Measurements from ENCODE around the gene OCA2. TPM values are rescaled to one million over a fixed set of nuclear protein-coding genes. Genes with fewer than 3 reads are reported as not detected.

Gene OCA2
- total RNA-seq, 1 experiment from 2014 or later, result 0.13 TPM

DNA sequence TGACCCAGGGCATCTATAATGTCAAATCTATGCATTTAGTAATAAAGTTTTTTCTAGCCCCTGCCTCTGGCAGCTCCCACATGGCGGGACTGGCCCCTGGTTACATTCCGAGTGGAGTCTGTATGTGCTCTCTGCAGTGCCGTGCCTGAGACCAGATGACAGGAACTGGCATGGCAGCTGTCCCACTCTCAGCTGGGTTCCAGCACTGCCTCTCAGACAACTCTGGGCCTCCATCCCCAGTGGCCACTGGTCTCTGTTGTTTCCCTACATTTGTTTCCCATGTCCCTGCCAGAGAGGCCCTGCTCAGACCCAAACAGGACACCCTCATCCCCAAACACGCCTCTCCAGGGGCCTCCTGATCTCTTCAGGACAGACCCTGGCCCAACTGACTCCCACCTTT, 109.3 kb downstream of the OCA2 start:
- POLR2A ChIA-PET, result no interaction called here
- BruUV-seq (replicated peaks), result no TSS peak
- Histone ChIP-seq H3K36me3 (ENCODE audit: control insufficient read depth, insufficient read depth, low read length) (no peaks in the 10 kb centered on the region), H3K27me3 (ENCODE audit: control insufficient read depth, insufficient read depth, low read length) (no peaks in the 10 kb centered on the region), H3K4me1 (ENCODE audit: control insufficient read depth, insufficient read depth, low read length) (no peaks in the 10 kb centered on the region), H3K4me3 (ENCODE audit: low read depth in 2 of 2, low read length in 2 of 2) (no peak overlapping the region), H3K9me3 (ENCODE audit: control insufficient read depth, insufficient read depth, low read depth, low read length) (no peaks in the 10 kb centered on the region), H3K27ac (ENCODE audit: low read length) (no peak overlapping the region)
- intact Hi-C loops (cut with micrococcal nuclease; ENCODE audit: unreplicated experiment) (no loop called here), in situ Hi-C loops (cut with HindIII; ENCODE audit: low pct_unique_long_range_greater_than_20kb, low sequenced_read_pairs) (no loop called here)
- no peak for ATAC-seq
- no peak for TF ChIP-seq POLR2AphosphoS5 (IDR thresholded peaks at IDR 0.05; ENCODE audit: low read depth, low read length)
- TF ChIP-seq, protein P1, sequence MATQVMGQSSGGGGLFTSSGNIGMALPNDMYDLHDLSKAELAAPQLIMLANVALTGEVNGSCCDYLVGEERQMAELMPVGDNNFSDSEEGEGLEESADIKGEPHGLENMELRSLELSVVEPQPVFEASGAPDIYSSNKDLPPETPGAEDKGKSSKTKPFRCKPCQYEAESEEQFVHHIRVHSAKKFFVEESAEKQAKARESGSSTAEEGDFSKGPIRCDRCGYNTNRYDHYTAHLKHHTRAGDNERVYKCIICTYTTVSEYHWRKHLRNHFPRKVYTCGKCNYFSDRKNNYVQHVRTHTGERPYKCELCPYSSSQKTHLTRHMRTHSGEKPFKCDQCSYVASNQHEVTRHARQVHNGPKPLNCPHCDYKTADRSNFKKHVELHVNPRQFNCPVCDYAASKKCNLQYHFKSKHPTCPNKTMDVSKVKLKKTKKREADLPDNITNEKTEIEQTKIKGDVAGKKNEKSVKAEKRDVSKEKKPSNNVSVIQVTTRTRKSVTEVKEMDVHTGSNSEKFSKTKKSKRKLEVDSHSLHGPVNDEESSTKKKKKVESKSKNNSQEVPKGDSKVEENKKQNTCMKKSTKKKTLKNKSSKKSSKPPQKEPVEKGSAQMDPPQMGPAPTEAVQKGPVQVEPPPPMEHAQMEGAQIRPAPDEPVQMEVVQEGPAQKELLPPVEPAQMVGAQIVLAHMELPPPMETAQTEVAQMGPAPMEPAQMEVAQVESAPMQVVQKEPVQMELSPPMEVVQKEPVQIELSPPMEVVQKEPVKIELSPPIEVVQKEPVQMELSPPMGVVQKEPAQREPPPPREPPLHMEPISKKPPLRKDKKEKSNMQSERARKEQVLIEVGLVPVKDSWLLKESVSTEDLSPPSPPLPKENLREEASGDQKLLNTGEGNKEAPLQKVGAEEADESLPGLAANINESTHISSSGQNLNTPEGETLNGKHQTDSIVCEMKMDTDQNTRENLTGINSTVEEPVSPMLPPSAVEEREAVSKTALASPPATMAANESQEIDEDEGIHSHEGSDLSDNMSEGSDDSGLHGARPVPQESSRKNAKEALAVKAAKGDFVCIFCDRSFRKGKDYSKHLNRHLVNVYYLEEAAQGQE (IDR thresholded peaks at IDR 0.05; ENCODE audit: insufficient read depth in 1 of 2, low read depth in 2 of 2, low read length in 1 of 2), result no peak
- TF ChIP-seq TCF7L2 (IDR thresholded peaks at IDR 0.05; ENCODE audit: low read depth, low read length), result no peak
- TF ChIP-seq, protein P2, sequence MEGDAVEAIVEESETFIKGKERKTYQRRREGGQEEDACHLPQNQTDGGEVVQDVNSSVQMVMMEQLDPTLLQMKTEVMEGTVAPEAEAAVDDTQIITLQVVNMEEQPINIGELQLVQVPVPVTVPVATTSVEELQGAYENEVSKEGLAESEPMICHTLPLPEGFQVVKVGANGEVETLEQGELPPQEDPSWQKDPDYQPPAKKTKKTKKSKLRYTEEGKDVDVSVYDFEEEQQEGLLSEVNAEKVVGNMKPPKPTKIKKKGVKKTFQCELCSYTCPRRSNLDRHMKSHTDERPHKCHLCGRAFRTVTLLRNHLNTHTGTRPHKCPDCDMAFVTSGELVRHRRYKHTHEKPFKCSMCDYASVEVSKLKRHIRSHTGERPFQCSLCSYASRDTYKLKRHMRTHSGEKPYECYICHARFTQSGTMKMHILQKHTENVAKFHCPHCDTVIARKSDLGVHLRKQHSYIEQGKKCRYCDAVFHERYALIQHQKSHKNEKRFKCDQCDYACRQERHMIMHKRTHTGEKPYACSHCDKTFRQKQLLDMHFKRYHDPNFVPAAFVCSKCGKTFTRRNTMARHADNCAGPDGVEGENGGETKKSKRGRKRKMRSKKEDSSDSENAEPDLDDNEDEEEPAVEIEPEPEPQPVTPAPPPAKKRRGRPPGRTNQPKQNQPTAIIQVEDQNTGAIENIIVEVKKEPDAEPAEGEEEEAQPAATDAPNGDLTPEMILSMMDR (IDR thresholded peaks at IDR 0.05), result no peak
- TF ChIP-seq SIN3A (IDR thresholded peaks at IDR 0.05; ENCODE audit: borderline replicate concordance, insufficient read depth, low read depth, low read length), result no peak
- no peak for DNase-seq (ENCODE audit: low read depth, low spot score)
- CTCF ChIA-PET, result interaction anchor here (0.6 kb wide), 1 partner anchor 32 kb away, joined by 3 read pairs; no protein-coding TSS in a partner anchor

- Histone ChIP-seq H3K27ac (ENCODE audit: low read length) (no peak overlapping the region), H3K36me3 (ENCODE audit: control insufficient read depth, insufficient read depth, low read length) (no peaks in the 10 kb centered on the region), H3K4me1 (ENCODE audit: control insufficient read depth, insufficient read depth, low read length) (no peaks in the 10 kb centered on the region), H3K27me3 (ENCODE audit: control insufficient read depth, insufficient read depth, low read length) (no peaks in the 10 kb centered on the region), H3K4me3 (ENCODE audit: low read depth in 2 of 2, low read length in 2 of 2) (no peak overlapping the region), H3K9me3 (ENCODE audit: control insufficient read depth, insufficient read depth, low read depth, low read length) (no peaks in the 10 kb centered on the region)
- POLR2A ChIA-PET, result no interaction called here
- in situ Hi-C loops (cut with HindIII; ENCODE audit: low pct_unique_long_range_greater_than_20kb, low sequenced_read_pairs), result no loop called here
- CTCF ChIA-PET, result no interaction called here
- no TSS peak for BruUV-seq (replicated peaks)
- intact Hi-C loops (cut with micrococcal nuclease; ENCODE audit: unreplicated experiment), result no loop called here
- no peak for TF ChIP-seq TCF7L2 (IDR thresholded peaks at IDR 0.05; ENCODE audit: low read depth, low read length)
- TF ChIP-seq SIN3A (IDR thresholded peaks at IDR 0.05; ENCODE audit: borderline replicate concordance, insufficient read depth, low read depth, low read length), result no peak
- TF ChIP-seq, protein P1 (IDR thresholded peaks at IDR 0.05; ENCODE audit: insufficient read depth in 1 of 2, low read depth in 2 of 2, low read length in 1 of 2), result no peak
- TF ChIP-seq, protein P2 (IDR thresholded peaks at IDR 0.05), result no peak
- TF ChIP-seq POLR2AphosphoS5 (IDR thresholded peaks at IDR 0.05; ENCODE audit: low read depth, low read length), result no peak
- no peak for DNase-seq (ENCODE audit: low read depth, low spot score)
- ATAC-seq, result no peak
Measured at GRCh38 chr15:27989427-27989826, 109.7 kb downstream of the OCA2 start.

All from Panc1 (cell line).